Activated effector memory CD4-positive, alpha-beta T cell treated with Interleukin-2 at 50 U/mL for 16 hours (primary cell): ENCODE data around the gene RNF144A.
"Not testable (repeated sequence)": the region's sequence is repeated elsewhere in the genome, so short reads cannot be mapped to it uniquely, and the experiment has no call there.

Experiments
- DNase-seq: peaks from one replicate; pipeline ENCODE4 v3.0.0-alpha.2; 2020

Gene RNF144A

DNA sequence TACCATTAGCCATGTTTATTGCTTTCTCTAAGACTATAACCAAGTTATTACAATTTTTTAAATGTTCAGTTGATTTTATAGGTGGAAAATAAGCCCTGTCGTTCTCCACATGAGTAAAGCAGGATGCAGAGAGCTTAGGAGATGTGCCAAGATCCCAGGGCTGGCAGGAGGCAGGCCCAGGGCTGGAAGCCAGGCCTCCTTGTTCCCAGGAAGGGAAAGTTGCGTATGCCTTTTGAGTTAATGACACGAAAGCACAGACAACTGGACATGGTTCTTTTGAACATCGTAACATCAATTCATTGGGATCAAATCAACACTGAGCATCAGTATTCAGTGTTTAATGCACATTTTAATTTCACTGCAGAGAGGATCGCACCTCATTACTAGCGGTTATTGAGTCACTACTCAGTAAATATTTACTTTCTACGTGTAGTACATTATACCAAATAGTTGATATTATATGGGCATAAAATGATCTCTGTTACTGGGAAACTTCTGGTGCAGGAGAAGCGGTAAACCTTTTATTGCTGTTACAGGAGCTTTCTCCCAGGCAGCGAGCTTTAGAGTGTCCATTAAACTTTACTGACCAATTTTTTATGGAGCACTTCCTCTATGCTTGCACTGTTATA is 60.0 kb downstream of the RNF144A start:
- no peak for DNase-seq

DNA sequence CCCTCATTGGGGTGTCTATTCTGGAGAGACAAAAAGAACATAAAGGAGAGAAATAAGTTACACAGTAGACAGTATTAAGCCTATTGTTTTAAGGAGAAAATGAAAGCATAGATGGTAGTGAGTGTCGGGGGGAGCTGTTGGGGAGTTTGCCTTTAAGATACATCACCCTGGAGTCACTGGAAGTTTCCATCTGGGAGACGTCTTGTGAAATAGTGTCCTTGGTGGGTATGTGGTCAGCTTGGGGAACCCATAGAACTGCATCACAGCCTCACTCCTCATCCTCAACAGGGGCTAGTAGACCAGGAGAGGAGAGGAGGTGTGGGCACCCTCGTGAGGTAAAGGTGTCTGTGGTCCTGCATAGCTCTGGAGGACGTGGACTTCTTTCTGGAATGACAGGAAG is 60.6 kb downstream of the RNF144A start:
- no peak for DNase-seq

DNA sequence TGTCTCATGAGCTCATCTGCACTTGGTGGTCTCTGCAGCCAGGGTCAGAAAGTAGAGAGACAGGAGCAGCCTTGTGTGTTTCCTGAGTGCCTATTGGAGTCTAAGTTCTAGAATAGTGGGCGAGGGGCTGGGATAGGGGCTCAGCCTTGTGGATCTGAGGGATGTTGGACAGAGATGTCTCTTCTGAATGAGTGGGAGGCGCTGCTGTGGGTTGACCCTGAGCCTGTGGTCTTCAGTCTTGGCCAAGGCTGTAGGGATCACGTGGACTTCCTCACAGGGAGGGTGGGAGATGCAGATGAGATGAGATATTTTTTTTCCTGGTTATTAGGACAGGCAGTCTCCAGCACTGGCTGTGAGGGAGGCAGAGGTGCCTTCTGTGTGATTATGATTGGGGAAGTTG is 61.8 kb downstream of the RNF144A start:
- no peak for DNase-seq

DNA sequence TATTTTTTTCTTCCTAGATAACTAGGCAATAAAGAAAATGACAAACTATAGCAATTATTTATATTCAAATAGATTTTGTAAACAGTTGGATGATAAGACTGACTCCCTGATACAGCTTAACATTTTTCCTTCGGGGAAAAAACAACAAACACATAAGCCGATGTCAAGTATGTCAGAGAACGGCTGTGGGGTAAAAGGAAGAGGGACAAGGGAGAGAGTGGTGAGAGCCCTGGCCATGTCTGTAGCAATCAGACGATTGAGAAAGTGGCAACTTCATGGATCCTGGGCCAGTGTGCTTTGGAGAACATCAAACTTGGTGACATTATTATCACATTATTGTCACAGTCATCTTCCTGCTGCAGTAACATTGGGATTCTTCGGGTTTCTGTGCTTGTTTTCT is 65.2 kb downstream of the RNF144A start:
- DNase-seq, result no peak

DNA sequence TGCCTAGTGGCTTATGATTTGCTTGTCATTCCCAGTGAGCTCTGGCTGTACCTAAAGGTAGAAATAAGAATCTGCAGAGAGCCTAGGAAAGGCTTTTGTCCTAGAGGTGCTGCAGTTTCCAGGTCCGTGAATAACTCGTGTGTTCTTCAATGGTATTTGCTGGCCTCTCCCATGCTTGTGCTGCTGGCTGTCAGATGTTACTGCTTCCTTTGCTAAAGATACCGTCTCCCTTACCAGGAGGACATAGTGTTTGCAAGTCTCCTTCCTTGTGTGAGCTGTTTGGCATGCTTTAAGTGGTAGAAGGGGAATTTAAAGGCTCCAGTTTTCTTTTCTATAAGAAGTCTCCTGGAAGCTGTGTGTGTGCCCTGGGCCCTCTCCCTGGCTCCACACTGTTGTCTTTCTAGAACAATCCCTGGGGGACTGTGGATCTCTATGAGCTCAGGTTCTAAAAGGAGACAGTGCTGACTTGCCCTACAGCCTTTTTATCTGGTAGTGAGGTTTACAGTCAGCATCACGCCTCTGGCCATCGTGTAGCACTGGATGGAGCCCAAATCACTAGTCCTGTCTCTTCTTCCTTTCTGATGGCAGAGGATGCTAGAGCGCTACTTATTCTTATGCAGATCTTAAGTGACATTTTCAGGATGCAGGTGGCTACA is 65.8 kb downstream of the RNF144A start:
- DNase-seq, result no peak

DNA sequence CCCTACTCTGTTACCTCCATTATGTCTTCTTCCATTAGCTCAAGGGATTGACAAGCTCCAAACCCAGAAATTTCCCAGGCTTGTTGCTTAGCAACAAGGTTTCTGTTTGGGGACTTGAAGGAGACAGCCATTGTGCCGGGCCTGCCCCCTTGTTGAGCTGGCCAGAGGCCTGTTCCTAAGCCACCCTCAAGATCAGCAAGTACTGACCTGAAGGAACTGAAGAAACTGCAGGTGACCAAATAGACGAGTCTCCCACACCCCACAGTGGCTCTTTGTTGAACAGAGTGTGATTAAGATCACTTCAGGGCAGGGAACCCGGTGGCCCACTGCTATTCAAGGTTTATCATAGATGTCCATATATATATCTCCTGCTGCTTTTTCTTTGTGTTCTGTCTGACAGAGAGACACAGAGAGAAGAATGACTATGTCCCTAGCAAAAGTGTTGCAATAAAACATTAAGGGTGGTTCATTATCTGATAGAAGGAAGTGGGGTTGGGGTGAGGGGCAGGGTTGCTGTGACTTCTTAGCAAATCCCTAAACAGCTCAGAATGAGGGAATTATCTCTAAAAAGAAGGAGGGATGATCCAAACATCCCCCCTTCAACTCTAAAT is 69.2 kb downstream of the RNF144A start:
- no peak for DNase-seq

DNA sequence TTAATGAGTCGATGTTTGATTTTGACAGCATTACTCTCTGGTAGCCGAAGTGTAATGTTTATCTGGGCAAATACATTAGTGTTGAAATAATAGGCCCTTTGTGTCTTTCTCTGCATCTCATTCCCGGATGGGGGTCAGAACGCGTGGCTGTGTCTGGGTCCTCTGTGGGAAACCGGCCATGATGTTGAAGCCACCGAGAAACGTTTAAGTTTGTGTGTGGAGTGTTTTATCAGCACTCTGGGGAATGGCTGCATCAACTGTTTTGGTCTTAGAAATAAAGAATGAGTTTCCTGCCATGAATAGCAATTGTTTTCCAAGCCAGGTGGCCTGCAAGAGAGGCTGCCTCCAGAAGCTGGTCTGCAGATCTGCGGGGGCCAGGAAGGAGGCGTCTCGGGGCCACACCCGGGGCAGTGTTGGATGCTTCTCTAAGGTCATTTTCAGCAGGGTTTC is 69.7 kb downstream of the RNF144A start:
- DNase-seq, result no peak

DNA sequence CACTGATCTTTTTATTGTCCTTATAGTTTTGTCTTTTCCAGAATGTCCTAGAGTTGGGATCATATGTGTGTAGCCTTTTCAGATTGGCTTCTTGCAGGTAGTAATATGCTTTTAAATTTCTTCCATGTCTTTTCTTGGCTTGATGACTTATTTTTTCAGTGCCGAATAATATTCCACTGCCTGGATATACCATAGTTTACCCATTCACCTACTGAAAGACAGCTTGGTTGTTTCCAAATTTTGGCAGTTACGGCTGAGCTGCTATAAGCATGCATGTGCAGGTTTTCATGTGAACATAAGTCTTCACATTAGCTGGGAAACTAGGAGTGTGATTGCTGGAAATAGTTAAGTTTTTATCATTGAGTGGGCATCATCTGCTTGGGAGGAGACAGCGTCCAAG is 73.7 kb downstream of the RNF144A start:
- no peak for DNase-seq

DNA sequence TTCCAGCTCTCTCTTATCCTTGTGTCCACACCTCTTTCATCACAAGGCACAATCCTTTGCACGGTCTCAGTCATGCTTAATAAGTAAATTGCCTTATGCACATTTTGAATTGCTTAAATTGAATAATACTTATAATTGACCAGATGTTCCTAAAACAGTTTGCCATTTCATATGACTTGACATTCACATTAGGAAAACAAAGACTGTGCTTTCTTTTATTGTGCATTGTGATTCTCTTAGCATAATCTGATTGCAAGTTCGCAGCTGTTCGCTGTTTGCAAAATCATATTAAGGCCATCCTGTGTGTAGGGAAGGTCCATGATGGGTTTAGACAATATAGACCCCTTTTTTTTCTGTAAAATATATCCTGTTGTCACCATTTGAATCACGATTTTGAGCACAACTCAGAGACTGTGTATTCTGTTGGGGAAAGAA is 75.6 kb downstream of the RNF144A start:
- DNase-seq, result no peak

DNA sequence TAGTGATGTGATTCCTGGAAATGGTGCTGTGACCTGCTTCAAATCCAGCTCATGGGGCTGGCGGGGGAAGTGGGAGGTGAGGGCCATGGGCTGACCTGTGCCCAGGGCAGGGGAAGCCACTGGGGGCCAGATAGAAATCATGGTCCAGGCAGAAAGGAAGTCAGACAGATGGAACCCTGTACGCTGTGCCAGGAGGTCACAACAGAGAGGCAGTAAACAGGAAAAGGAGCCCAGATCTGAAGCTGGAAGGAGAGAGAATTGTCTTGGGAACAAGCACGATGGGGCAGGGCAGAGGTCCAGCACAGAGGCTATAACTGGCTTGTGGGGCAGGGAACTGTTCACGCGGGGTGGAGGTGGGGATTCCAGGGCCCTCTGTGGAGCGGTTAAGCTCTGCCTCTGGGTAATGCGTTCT is 76.0 kb downstream of the RNF144A start:
- no peak for DNase-seq

DNA sequence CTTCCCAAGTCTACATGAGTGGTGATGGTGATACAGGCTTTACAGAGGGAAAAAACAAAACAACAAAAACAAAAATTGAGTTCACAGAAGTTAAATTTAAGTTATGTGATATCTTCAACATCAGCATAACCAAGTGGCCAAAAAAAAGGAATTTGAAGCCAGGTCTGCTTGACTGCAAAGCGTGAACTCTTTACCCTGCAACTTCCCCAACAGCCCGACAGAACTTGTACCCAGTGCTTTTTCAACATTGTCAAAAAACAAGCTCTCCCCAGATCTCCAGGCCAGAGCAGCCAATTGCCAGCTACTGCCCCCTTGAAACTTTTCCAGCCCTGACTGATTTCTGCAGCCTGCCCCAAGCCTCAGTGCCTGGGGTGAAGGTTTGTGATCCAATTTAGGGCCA is 76.7 kb downstream of the RNF144A start:
- DNase-seq, result no peak

DNA sequence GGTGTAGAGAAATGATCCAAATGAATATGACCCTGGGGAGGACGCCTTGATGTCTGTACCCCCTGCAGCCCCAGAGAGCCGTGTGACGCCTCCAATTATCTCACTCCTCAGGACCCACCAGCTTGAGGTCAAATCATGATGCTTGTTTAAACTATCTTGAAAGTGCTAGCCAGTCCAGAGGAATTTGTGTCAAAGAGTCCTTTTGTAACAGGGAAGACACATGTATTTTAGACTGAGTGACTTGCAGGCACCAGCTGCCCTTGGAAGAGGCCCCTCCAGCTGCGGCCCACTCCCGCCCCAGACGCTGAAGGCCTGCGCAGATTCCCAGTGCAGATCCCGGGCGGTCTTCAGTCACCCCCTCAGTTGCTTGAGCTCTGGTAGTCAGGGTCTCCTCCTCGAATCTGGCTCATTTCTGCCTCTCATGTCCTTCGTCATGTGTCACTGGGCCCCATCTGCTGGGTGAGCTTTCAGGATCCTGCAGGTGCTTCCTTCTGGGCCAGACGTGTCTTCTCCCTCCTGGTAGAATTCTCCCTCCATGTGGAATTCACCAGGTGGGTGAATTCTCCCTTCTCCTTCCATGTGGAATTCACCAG is 77.4 kb downstream of the RNF144A start:
- DNase-seq, result no peak

DNA sequence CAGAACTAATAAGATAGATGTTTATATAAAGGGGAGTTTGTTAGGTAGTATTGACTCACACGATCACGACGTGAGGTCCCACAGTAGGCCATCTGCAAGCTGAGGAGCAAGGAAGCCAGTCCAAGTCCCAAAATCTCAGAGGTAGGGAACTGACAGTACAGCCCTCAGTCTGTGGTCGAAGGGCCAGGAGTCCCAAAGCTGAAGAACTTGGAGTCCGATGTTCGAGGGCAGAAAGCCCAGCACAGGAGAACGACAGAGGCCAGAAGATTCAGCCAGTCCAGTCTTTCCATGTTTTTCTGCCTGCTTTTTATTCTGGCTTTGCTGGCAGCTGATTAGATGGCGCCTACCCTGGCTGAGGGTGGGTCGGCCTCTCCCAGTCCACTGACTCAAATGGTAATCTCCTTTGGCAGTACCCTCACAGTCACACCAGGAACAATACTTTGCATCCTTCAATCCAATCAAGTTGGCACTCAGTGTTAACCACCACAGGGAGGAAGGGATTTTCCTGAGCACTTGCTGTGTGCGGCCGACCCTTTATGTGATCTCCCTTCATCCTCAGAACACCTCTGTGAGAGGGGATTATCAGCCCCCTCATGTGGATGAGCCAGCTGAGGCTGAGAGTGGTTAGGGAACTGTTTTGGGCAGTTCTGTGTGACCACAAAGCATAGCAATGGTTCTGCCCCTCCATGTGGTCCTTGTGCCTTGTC is 78.3 kb downstream of the RNF144A start:
- DNase-seq, result no peak

DNA sequence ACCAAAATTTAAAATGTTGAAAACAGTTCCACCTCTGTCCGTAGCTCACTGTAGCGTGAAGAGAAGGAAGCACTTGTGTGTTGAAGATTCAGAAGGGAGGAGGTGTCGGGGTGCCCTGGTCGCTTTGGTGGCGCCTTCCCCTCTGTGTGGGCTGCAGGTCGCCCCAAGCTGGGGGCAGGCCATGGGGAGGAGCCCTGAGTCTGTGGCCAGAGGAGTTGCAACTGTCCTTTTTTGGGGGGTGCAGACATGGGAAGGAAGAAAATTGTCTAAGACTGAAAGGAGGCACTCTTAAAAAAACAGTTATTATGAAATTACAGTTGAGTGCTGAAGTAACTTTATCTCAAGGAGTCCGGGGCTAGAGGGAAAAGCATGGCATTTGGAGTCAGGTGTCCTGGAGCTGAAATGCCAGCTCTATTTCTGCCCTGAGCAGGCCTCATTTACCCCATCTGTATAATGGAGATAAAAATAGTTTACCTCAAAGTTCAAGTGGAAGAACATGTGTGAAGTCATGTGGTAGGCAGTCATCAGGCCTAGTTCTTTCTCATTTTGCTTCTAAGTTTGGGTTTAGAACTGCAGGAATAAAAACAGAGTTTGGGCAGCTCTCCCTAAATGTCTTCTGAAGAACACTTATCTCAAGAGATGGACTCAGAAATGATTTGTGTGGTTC is 82.1 kb downstream of the RNF144A start:
- no peak for DNase-seq

DNA sequence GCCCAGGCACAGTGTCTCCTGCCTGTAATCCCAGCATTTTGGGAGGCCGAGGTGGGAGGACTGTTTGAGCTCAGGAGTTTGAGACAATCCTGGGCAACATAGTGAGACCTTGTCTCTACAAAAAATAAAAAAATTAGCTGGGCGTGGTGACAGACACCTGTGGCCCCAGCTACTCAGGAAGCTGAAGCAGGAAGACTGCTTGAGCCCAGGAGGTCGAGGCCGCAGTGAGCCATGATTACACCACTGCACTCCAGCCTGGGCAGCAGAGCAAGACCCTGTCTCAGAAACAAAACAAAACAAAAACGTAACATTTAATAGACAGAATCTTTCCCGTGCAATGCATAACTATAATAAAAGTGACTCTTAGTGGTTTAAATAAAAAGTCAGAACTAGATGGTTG is 84.2 kb downstream of the RNF144A start:
- not testable (repeated sequence) for DNase-seq

DNA sequence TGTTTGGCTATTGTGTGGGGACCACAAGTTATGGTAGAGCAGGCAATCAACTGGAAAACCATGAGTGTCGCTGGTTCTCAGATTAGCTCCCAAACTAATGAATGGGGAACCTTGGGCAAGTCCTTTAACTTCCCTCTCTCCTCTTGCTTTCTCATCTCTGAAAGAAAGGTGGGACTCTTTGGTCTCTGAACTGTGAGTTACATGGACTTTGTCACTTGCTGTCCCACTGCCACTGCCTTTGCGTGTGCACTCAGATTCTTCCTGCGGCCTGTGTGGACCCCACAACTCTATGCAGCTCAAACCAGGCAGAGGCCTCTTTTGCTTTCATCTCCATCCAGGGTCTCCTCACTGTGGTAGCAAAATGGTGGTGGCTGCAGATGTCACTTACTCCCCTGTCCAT is 86.7 kb downstream of the RNF144A start:
- no peak for DNase-seq

DNA sequence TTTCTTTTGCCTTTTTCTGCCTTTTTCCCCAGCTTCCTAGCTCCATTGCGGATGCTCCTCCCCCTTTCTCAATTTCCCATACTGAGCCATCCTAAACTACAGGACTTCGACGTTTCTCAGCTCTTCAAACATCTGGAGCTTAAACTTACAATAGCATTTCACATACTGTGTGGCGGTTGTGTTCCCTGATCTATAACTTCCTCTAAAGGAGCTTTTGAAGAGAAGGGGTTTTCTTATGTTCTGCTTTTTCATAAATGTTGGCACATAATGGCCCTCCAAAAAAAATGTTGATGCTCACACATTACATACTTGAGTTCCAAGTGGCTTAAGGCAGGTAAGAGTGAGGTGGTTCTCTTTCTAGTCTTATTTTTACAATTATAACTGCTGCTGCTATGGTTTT is 87.4 kb downstream of the RNF144A start:
- no peak for DNase-seq

DNA sequence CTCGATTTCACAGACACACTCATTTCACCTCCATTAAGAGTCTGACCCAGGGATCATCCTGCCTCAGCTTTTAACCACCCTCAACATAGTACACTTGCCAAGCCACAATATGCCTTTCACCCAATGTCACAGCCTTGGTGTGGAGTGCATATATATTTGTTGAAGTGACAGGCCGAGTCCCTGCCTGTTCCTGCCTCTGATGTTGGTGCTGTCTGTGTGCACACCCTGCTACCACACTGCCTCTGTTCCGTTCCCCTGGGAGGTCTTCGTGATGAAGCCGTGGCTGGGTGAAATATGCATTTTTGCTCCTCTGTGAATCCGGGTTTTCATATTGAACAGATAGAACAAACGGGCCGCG is 90.3 kb downstream of the RNF144A start:
- no peak for DNase-seq

DNA sequence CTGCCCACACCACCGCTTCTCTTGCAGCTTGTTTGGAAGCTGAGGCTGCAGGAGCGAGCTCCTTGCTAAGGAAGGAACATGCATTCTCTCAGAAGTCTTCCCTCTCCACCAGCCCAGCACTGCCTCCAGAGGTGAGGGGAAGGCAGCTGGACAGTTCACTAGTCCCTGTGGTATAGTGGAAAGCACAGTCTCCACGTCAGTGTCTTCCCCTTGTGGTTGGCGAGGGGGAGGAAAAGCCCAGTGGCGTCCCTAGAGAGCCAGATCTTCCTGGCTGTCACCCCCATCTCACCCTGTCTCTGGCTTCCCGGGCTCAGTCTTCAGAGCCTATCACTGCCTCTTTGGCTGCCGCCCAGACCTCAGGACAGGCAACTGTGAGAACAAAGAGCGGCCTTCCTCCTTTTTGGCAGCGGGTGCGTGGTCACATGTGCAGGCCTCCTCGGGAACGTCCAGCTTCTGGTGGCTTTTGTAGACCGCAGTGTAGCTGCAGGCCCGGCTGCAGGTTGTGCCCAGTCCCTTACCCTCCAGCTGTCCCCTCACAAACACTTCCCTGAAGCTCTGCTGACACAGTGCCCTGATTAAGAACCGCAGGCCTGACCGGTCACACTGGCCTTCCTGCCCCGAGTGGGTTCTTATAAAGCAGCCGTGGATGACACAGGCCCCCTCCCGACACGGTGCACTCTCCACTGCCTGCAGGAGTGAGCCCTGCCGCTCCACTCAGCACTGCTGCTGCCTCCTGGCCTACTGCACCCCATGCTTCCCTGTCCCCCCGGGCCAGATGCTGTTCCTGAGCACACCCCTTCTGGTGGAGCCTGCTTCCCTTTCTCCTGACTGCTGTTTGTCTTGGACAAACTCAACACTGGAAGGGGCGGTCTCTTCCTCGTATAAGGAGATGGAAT is 90.9 kb downstream of the RNF144A start:
- DNase-seq, result no peak

DNA sequence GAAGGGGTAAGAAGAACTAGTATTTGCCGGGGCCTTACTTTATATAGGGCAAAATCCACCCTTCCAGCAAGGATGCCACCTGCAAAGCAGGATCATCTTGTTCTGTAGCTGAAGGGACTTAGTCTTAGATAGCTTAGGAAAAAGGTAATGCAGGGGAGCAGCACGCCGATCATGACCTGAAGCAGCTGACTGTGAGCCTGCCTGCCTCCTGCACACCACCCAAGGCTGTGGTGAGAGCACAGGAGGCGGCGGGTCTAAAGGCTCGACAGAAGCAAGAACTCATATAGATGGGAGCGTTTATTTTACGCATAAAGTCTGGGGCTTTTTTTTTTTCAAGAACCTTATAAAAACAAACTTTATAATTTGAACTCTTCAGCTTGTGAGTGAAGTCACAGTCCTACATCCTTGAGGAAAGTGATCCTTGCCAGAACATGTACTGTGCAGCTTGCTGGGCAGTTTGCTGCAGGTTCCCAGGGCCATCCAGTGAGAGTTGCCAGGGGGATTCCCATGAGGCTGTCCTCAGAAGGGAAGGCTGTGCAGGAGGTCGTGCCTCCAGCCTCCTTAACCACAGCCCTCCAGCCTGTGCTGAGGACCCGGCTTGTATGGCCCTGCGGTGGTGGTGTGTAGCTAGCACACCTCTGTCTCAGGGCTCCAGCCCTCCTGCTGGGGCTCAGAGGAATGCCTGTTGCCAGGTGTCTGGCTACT is 92.1 kb downstream of the RNF144A start:
- no peak for DNase-seq

DNA sequence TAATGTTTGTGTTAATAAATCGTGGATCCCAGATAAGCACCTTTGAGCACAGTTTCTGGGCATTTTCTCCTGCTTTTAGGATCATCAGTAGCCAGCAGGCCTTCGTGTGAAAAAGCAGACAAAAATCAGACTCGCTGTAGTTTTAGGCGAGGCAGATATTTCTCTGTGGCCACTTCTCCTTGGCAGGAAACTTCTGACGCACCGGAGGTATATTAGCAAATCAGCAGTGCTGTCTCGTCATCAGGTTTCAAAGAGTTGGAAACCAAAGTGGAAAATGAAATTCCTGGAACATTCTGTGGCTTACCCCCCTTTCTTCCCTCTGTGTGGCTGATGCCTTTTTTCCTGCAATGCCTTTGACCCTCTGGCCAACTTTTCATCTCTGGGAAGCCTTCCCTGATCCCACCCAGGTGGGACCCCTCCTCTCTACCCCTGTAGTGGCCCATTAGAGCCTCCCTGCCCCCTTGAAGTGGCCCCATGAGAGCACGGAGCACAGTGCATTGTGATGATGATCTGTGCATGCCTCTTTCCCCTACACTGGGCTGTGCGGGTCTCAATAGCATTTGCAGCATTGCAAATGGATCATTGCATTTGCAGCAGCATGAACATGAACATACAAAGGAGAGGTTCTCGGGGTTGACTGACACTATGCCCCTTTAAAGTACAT is 93.3 kb downstream of the RNF144A start:
- DNase-seq, result no peak
